Hepatocyte (in vitro differentiated cells): ENCODE measurements around the gene ISOC1. TPM values are rescaled to one million over a fixed set of nuclear protein-coding genes. Genes with fewer than 3 reads are reported as not detected.
A peak's percentile ranks its signal among the peaks of the same experiment; 100 is the strongest.

ENCODE experiments used
- DNase-seq: peaks from one replicate; pipeline ENCODE4 v3.0.0-alpha.2; 2016; ENCODE audit warnings: low spot score
- H2AFZ ChIP-seq: fragments of 200-600 bp; sonication (generic); 2 replicates; pipeline ENCODE4 v1.6.0; 2016; ENCODE audit warnings: antibody characterized with exemption, mild to moderate bottlenecking
- H3K27ac ChIP-seq: fragments of 200-600 bp; sonication (generic); 2 replicates; pipeline ENCODE4 v1.5.1; 2016; ENCODE audit warnings: mild to moderate bottlenecking
- H3K27me3 ChIP-seq: fragments of 200-600 bp; sonication (generic); 2 replicates; pipeline ENCODE4 v1.6.1; 2016
- H3K36me3 ChIP-seq: fragments of 200-600 bp; sonication (generic); replicated peaks from 2 replicates; pipeline ENCODE4 v1.5.1; 2016; ENCODE audit warnings: low read depth; ENCODE audit not compliant: insufficient read depth
- H3K4me1 ChIP-seq: fragments of 200-600 bp; sonication (generic); 2 replicates; pipeline ENCODE4 v1.5.1; 2016; ENCODE audit warnings: mild to moderate bottlenecking, moderate library complexity; ENCODE audit not compliant: insufficient read depth
- H3K4me2 ChIP-seq: fragments of 200-600 bp; sonication (generic); 2 replicates; pipeline ENCODE4 v1.6.0; 2016
- H3K4me3 ChIP-seq: fragments of 200-600 bp; sonication (generic); 2 replicates; pipeline ENCODE4 v1.5.1; 2016; ENCODE audit warnings: mild to moderate bottlenecking
- H3K79me2 ChIP-seq: fragments of 200-600 bp; sonication (generic); 2 replicates; pipeline ENCODE4 v1.6.0; 2017; ENCODE audit warnings: mild to moderate bottlenecking
- H3K9me2 ChIP-seq: fragments of 200-600 bp; sonication (generic); replicated peaks from 2 replicates; pipeline ENCODE4 v1.6.0; 2017; ENCODE audit warnings: mild to moderate bottlenecking; ENCODE audit not compliant: insufficient read depth
- H3K9me3 ChIP-seq: fragments of 200-600 bp; sonication (generic); 2 replicates; pipeline ENCODE4 v1.5.1; 2016; ENCODE audit warnings: low read depth, mild to moderate bottlenecking
- H4K20me1 ChIP-seq: fragments of 200-600 bp; sonication (generic); 2 replicates; pipeline ENCODE4 v1.6.0; 2016; ENCODE audit warnings: mild to moderate bottlenecking; ENCODE audit not compliant: insufficient read depth, poor library complexity, severe bottlenecking
- EZH2 ChIP-seq: fragments of 200-600 bp; sonication (generic); IDR thresholded peaks from 2 replicates; pipeline ENCODE4 v1.6.1; 2016; ENCODE audit warnings: antibody characterized with exemption, mild to moderate bottlenecking, borderline replicate concordance
- EZH2phosphoT487 ChIP-seq: fragments of 200-600 bp; sonication (generic); IDR thresholded peaks from one replicate; pipeline ENCODE4 v1.6.1; 2018; ENCODE audit warnings: antibody characterized with exemption, mild to moderate bottlenecking, low read depth, moderate library complexity; ENCODE audit not compliant: unreplicated experiment, severe bottlenecking
- WGBS: methylation state at CpG from one replicate; pipeline ENCODE4 v1.1.6; 2016; ENCODE audit warnings: low lambda C conversion rate; ENCODE audit errors: missing lambda C conversion rate; 5-methylcytosine and 5-hydroxymethylcytosine counted together
- polyA plus RNA-seq: library from polyadenylated mRNA; unstranded; fragments of >200 nt; fragmentation: Nextera tagmentation; extraction: Ambion mirVana; gene quantifications from 2 replicates; pipeline ENCODE4 v1.2.1, GENCODE V29; 2016
- total RNA-seq: library from RNA; depleted of rRNA; stranded (reverse); fragments of >200 nt; gene quantifications from 2 replicates; pipeline ENCODE4 v1.2.3, GENCODE V29; 2014
- TF ChIP-seq, protein P1 (sequence below): fragments of 200-600 bp; sonication (generic); IDR thresholded peaks from 2 replicates; pipeline ENCODE4 v1.5.1; 2016; ENCODE audit warnings: antibody characterized with exemption, mild to moderate bottlenecking; ENCODE audit not compliant: poor library complexity

Gene ISOC1
- total and polyA plus RNA-seq, 2 experiments from 2014 or later = 59.8 to 67.3 TPM

DNA sequence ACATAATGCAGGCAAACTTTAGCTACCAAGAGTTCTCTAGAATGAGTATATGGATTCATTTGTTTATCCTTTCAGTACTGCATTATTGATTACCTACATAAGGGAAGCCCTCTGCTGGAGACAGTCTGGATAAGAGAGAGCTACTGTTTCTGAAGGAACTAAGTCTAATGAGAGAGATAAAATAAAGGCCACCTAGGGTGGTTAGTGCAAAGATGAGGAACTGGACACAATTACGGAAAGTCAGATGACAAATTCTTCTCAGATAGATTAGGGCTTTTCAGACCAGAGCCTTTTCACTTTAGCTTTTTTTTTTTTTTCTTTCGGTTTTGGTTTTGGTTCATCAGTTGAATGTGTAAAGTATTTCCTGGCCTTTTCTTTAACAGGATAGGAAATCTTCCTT, 31.3 kb downstream of the ISOC1 start:
- Histone ChIP-seq H3K4me1 (no peaks in the 10 kb centered on the region), H3K79me2 (no peaks in the 10 kb centered on the region), H3K4me2 (no peak overlapping the region), H2AFZ (no peak overlapping the region), H4K20me1 (no peaks in the 10 kb centered on the region), H3K36me3 (no peaks in the 10 kb centered on the region), H3K4me3 (no peak overlapping the region), H3K27me3 (no peaks in the 10 kb centered on the region), H3K9me2 (no peaks in the 10 kb centered on the region), H3K9me3 (no peaks in the 10 kb centered on the region), H3K27ac (no peak overlapping the region)
- TF ChIP-seq, protein P1, sequence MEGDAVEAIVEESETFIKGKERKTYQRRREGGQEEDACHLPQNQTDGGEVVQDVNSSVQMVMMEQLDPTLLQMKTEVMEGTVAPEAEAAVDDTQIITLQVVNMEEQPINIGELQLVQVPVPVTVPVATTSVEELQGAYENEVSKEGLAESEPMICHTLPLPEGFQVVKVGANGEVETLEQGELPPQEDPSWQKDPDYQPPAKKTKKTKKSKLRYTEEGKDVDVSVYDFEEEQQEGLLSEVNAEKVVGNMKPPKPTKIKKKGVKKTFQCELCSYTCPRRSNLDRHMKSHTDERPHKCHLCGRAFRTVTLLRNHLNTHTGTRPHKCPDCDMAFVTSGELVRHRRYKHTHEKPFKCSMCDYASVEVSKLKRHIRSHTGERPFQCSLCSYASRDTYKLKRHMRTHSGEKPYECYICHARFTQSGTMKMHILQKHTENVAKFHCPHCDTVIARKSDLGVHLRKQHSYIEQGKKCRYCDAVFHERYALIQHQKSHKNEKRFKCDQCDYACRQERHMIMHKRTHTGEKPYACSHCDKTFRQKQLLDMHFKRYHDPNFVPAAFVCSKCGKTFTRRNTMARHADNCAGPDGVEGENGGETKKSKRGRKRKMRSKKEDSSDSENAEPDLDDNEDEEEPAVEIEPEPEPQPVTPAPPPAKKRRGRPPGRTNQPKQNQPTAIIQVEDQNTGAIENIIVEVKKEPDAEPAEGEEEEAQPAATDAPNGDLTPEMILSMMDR = no peak
- TF ChIP-seq EZH2phosphoT487 = no peak
- no peak for TF ChIP-seq EZH2
- no peak for DNase-seq
- WGBS = 88% methylated on average over 2 of the region's 2 CpGs

DNA sequence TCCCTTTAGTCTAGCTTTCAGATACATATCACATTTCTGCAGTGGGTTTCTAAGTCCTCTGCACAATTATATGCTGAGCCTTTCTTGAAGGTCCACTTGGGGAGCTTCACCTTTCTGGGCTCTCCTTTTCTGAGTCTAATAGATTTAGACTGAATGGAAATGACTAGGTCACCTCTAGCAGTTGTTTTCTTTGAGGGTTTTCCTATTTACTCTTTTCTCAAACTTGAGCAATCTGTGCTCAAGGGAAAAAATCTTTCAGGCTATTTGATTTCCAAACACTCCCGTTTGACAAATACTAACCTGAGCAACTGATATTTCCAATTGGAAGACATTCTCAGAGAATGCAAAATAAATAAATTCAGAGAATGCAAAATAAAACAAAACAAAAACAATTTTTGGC, 39.0 kb downstream of the ISOC1 start:
- Histone ChIP-seq H3K79me2 (no peaks in the 10 kb centered on the region), H4K20me1 (no peaks in the 10 kb centered on the region), H2AFZ (no peak overlapping the region), H3K27me3 (no peaks in the 10 kb centered on the region), H3K27ac (no peak overlapping the region), H3K4me2 (no peak overlapping the region), H3K9me2 (no peaks in the 10 kb centered on the region), H3K4me1 (no peaks in the 10 kb centered on the region), H3K4me3 (no peak overlapping the region), H3K9me3 (no peaks in the 10 kb centered on the region), H3K36me3 (no peaks in the 10 kb centered on the region)
- 62% methylated on average over 1 of the region's 1 CpG for WGBS
- no peak for TF ChIP-seq EZH2phosphoT487
- TF ChIP-seq EZH2 = no peak
- DNase-seq = no peak

DNA sequence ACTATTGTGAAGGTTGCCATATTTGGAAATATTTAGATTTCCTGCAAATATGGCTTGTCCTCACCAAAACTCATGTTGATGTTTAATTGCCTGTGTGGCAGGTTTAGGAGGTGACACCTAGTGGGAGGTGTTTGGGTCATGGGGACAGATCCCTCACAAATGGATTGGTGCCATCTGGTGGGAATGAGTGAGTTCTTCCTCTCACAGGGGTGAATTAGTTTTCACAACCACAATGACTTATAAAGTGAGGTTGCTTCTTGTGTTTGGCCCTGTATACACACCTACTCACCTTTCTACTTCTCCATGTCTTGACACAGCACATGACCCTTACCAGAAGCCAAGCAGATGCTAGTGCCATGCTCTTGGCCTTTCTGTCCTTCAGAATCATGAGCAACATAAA, 41.1 kb downstream of the ISOC1 start:
- no peak overlapping the region for H2AFZ ChIP-seq
- DNase-seq = no peak
- no peaks in the 10 kb centered on the region for H3K4me1 ChIP-seq
- no peaks in the 10 kb centered on the region for H3K36me3 ChIP-seq
- H3K79me2 ChIP-seq = no peaks in the 10 kb centered on the region
- no peak overlapping the region for H3K4me2 ChIP-seq
- no peak overlapping the region for H3K4me3 ChIP-seq
- no peak overlapping the region for H3K27ac ChIP-seq
- no peaks in the 10 kb centered on the region for H3K9me2 ChIP-seq
- no peaks in the 10 kb centered on the region for H3K9me3 ChIP-seq
- no peak for TF ChIP-seq EZH2
- TF ChIP-seq, protein P1 = peak; percentile 6
- H3K27me3 ChIP-seq = no peaks in the 10 kb centered on the region
- no peaks in the 10 kb centered on the region for H4K20me1 ChIP-seq

DNA sequence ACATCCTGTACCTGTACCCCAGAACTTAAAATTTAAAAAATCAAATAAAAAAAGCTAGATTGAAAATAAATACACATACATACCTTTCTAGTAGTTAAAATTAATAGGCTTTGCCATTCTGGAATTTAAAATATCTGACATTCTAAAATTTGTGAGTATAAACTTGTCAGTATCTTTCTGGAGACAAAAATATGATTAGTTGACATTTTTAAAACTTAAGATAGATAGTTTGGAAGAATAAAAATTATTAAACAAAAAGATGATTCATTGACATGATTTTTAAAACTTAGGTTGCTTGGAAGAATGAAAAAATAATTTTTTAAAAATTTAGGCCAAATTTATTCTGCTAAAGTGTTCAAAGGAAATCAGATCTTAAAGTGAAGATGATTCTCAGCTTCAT, 43.1 kb downstream of the ISOC1 start:
- Histone ChIP-seq H2AFZ (no peak overlapping the region), H3K4me2 (no peak overlapping the region), H3K27me3 (no peaks in the 10 kb centered on the region)

More for the DNA sequence above, 43.1 kb downstream of the ISOC1 start:
- H3K9me3 ChIP-seq = no peaks in the 10 kb centered on the region
- H3K36me3 ChIP-seq = no peaks in the 10 kb centered on the region
- DNase-seq = no peak
- no peaks in the 10 kb centered on the region for H3K4me1 ChIP-seq
- H3K4me3 ChIP-seq = no peak overlapping the region
- no peaks in the 10 kb centered on the region for H3K79me2 ChIP-seq
- H3K9me2 ChIP-seq = no peaks in the 10 kb centered on the region
- TF ChIP-seq, protein P1 = no peak
- TF ChIP-seq EZH2 = no peak
- no peak overlapping the region for H3K27ac ChIP-seq
- no peaks in the 10 kb centered on the region for H4K20me1 ChIP-seq
